GM18505 (cell line): Measurements from ENCODE around the gene KDM4C.

Experiments used
- ATAC-seq: cut with Tn5 transposase; IDR thresholded peaks from one replicate; pipeline ENCODE4 v1.9.1; 2021; ENCODE audit not compliant: unreplicated experiment
- POLR2A ChIP-seq: IDR thresholded peaks from 4 replicates; pipeline ENCODE4 v1.6.1; 2011; ENCODE audit warnings: borderline replicate concordance; ENCODE audit not compliant: insufficient read depth, insufficient read length; ENCODE audit errors: extremely low read depth

KDM4C gene

GRCh38 chr9:7140401-7140800 lies 382.6 kb downstream of the KDM4C start:
- no peak for ATAC-seq

GRCh38 chr9:7143645-7144200 lies 385.9 kb downstream of the KDM4C start:
- TF ChIP-seq POLR2A: no peak
- no peak for ATAC-seq

More at GRCh38 chr9:7140401-7140800, 382.6 kb downstream of the KDM4C start:
- no peak for TF ChIP-seq POLR2A

GRCh38 chr9:7144265-7145046 lies 386.7 kb downstream of the KDM4C start:
- no peak for TF ChIP-seq POLR2A
- no peak for ATAC-seq

GRCh38 chr9:7145361-7146069 lies 387.7 kb downstream of the KDM4C start:
- no peak for TF ChIP-seq POLR2A

GRCh38 chr9:7146582-7146981 lies 388.8 kb downstream of the KDM4C start:
- no peak for TF ChIP-seq POLR2A
- no peak for ATAC-seq

More at GRCh38 chr9:7145361-7146069, 387.7 kb downstream of the KDM4C start:
- ATAC-seq: no peak

- TF ChIP-seq POLR2A: no peak
- ATAC-seq: no peak
Measured at GRCh38 chr9:7147121-7148090, 389.6 kb downstream of the KDM4C start.

- no peak for TF ChIP-seq POLR2A
- ATAC-seq: no peak
Measured at GRCh38 chr9:7148243-7148765, 390.5 kb downstream of the KDM4C start.

GRCh38 chr9:7149258-7149657 lies 391.5 kb downstream of the KDM4C start:
- no peak for ATAC-seq
- TF ChIP-seq POLR2A: no peak

GRCh38 chr9:7150153-7150890 lies 392.5 kb downstream of the KDM4C start:
- ATAC-seq: no peak
- TF ChIP-seq POLR2A: no peak

GRCh38 chr9:7153134-7153533 lies 395.4 kb downstream of the KDM4C start:
- no peak for TF ChIP-seq POLR2A
- no peak for ATAC-seq

GRCh38 chr9:7153566-7153965 lies 395.8 kb downstream of the KDM4C start:
- no peak for TF ChIP-seq POLR2A
- ATAC-seq: no peak
